HepG2 (cell line): Measurements from ENCODE around the gene NLRP12. TPM values are rescaled to one million over a fixed set of nuclear protein-coding genes. Genes with fewer than 3 reads are reported as not detected.

Experiments used
- ARHGAP35 ChIP-seq: sonication (generic); formaldehyde crosslinking; IDR thresholded peaks from 2 replicates; pipeline ENCODE4 v1.9.0; 2022; ENCODE audit warnings: mild to moderate bottlenecking, inconsistent platforms, moderate library complexity, missing genetic modification reagents, borderline replicate concordance
- ASH2L ChIP-seq: fragments of 300-600, 200-600 bp; sonication (generic); IDR thresholded peaks from 2 replicates; pipeline ENCODE4 v1.7.0; 2017; ENCODE audit warnings: low read depth, mild to moderate bottlenecking, moderate library complexity, mixed read lengths, low read length; ENCODE audit not compliant: insufficient read length
- CCDC6 ChIP-seq: sonication (generic); formaldehyde crosslinking; IDR thresholded peaks from 2 replicates; pipeline ENCODE4 v1.8.1; 2022; ENCODE audit warnings: mild to moderate bottlenecking, missing genetic modification reagents, moderate library complexity
- ETV5 ChIP-seq: IDR thresholded peaks from 2 replicates; pipeline ENCODE4 v1.6.1; 2018; ENCODE audit warnings: missing biosample characterization, missing genetic modification reagents, inconsistent platforms, borderline replicate concordance
- GFI1 ChIP-seq: sonication (generic); formaldehyde crosslinking; IDR thresholded peaks from 2 replicates; pipeline ENCODE4 v1.5.0; 2020; ENCODE audit warnings: missing genetic modification reagents, mild to moderate bottlenecking, borderline replicate concordance
- HDAC2 ChIP-seq: sonication (generic); formaldehyde crosslinking; IDR thresholded peaks from 2 replicates; pipeline ENCODE4 v1.4.0; 2020; ENCODE audit warnings: missing genetic modification reagents
- NFIC ChIP-seq: IDR thresholded peaks from 2 replicates; pipeline ENCODE4 v1.6.1; 2012; ENCODE audit warnings: mild to moderate bottlenecking, low read length, inconsistent platforms
- ZBTB3 ChIP-seq: sonication (generic); formaldehyde crosslinking; IDR thresholded peaks from 2 replicates; pipeline ENCODE4 v1.4.0; 2020; ENCODE audit warnings: low read depth, mild to moderate bottlenecking, moderate library complexity, missing genetic modification reagents, borderline replicate concordance
- ZNF350 ChIP-seq: sonication (generic); formaldehyde crosslinking; IDR thresholded peaks from 2 replicates; pipeline ENCODE4 v1.4.0; 2020; ENCODE audit warnings: mild to moderate bottlenecking, low read depth, missing genetic modification reagents, borderline replicate concordance
- ZNF749 ChIP-seq: sonication (generic); formaldehyde crosslinking; IDR thresholded peaks from 2 replicates; pipeline ENCODE4 v1.8.0; 2022; ENCODE audit warnings: mild to moderate bottlenecking, missing genetic modification reagents, moderate library complexity, borderline replicate concordance
- ZNF878 ChIP-seq: sonication (generic); formaldehyde crosslinking; IDR thresholded peaks from 2 replicates; pipeline ENCODE4 v1.8.1; 2023; ENCODE audit warnings: mild to moderate bottlenecking, missing genetic modification reagents, moderate library complexity
- polyA plus RNA-seq, 8 experiments: library from polyadenylated mRNA; depleted of rRNA in 3 of 8; stranded (reverse) in 7 of 8; unstranded in 1 of 8; fragments of >200 nt; fragmentation: Illumina TruSeq in 4 of 8; extraction: Trizol in 4 of 8; gene quantifications; 2 replicates each; pipeline versions ENCODE4 v1.2.1 to v1.2.3, GENCODE V29; 2011 to 2016; ENCODE audit warnings: low read depth in 4 of 8, missing spikeins in 1 of 8, mixed read lengths in 1 of 8; ENCODE audit not compliant: insufficient read depth in 1 of 8
- total RNA-seq, 5 experiments: library from RNA; depleted of rRNA; stranded (reverse); fragments of >200 nt; fragmentation: Illumina TruSeq; extraction: Trizol; gene quantifications; 2 replicates each; pipeline ENCODE4 v1.2.3, GENCODE V29; 2016; ENCODE audit warnings: low read depth in 1 of 5
- TF ChIP-seq, protein P1 (sequence below): sonication (generic); formaldehyde crosslinking; IDR thresholded peaks from 2 replicates; pipeline ENCODE4 v1.9.0; 2021; ENCODE audit warnings: missing genetic modification reagents, borderline replicate concordance
- TF ChIP-seq, protein P2 (sequence below): IDR thresholded peaks from 2 replicates; pipeline ENCODE4 v1.6.1; 2016; ENCODE audit warnings: low read depth, control low read depth
- TF ChIP-seq, protein P3 (sequence below): sonication (generic); formaldehyde crosslinking; IDR thresholded peaks from 2 replicates; pipeline ENCODE4 v1.5.0; 2020; ENCODE audit warnings: mild to moderate bottlenecking, missing genetic modification reagents, borderline replicate concordance
- TF ChIP-seq, protein P4 (sequence below): sonication (generic); formaldehyde crosslinking; IDR thresholded peaks from 2 replicates; pipeline ENCODE4 v1.4.0; 2020; ENCODE audit warnings: missing genetic modification reagents, borderline replicate concordance

The NLRP12 gene
- total and polyA plus RNA-seq, 2 of the 13 experiments (the other 11 are each of a cell fraction or from before 2014, with no cell fraction given) = 0.15 to 0.20 TPM

DNA sequence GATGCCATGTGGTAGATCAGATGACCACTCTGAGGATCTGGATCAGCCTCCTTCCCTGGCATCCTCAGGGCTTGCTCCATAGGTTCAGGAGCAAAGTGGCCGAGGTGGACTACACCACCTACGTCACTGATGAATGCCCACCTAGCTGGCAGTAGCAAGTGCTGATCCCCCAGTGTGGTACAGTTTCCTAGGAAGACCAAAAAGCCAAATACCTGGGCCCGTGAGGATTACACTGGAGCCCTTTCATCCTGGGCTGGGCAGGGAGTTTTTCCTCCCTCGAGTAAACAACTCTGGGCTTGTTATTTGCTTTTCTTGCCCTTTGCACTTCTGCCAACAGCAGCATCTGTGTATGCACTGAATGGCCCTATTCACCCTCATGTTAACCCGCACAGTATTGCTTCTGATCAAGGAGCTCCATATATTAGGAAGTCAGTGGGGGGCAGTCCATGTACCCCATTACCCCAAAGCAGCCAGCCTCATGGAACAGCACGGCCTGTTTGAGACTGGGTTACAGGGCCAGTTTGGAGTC is 40.3 kb upstream of the NLRP12 start (continued):
- TF ChIP-seq HDAC2 (CRISPR knock-in tag) = peak; percentile 94
- TF ChIP-seq ZNF878 (CRISPR knock-in tag) = peak; percentile 71; the same call in 1 of the 2 replicates
- peak; percentile 62; the same call in 1 of the 2 replicates for TF ChIP-seq CCDC6 (CRISPR knock-in tag)
- TF ChIP-seq, protein P1, sequence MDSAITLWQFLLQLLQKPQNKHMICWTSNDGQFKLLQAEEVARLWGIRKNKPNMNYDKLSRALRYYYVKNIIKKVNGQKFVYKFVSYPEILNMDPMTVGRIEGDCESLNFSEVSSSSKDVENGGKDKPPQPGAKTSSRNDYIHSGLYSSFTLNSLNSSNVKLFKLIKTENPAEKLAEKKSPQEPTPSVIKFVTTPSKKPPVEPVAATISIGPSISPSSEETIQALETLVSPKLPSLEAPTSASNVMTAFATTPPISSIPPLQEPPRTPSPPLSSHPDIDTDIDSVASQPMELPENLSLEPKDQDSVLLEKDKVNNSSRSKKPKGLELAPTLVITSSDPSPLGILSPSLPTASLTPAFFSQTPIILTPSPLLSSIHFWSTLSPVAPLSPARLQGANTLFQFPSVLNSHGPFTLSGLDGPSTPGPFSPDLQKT (CRISPR knock-in tag) = no peak
- peak; percentile 85 for TF ChIP-seq NFIC
- TF ChIP-seq, protein P2, sequence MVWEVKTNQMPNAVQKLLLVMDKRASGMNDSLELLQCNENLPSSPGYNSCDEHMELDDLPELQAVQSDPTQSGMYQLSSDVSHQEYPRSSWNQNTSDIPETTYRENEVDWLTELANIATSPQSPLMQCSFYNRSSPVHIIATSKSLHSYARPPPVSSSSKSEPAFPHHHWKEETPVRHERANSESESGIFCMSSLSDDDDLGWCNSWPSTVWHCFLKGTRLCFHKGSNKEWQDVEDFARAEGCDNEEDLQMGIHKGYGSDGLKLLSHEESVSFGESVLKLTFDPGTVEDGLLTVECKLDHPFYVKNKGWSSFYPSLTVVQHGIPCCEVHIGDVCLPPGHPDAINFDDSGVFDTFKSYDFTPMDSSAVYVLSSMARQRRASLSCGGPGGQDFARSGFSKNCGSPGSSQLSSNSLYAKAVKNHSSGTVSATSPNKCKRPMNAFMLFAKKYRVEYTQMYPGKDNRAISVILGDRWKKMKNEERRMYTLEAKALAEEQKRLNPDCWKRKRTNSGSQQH = peak; percentile 73
- peak; percentile 77 for TF ChIP-seq ASH2L
- TF ChIP-seq ZNF350 (CRISPR knock-in tag) = peak; percentile 63
- peak; percentile 50; the same call in 1 of the 2 replicates for TF ChIP-seq ARHGAP35 (CRISPR knock-in tag)
- peak; percentile 63; the same call in 1 of the 2 replicates for TF ChIP-seq GFI1 (CRISPR knock-in tag)
- TF ChIP-seq, protein P3, sequence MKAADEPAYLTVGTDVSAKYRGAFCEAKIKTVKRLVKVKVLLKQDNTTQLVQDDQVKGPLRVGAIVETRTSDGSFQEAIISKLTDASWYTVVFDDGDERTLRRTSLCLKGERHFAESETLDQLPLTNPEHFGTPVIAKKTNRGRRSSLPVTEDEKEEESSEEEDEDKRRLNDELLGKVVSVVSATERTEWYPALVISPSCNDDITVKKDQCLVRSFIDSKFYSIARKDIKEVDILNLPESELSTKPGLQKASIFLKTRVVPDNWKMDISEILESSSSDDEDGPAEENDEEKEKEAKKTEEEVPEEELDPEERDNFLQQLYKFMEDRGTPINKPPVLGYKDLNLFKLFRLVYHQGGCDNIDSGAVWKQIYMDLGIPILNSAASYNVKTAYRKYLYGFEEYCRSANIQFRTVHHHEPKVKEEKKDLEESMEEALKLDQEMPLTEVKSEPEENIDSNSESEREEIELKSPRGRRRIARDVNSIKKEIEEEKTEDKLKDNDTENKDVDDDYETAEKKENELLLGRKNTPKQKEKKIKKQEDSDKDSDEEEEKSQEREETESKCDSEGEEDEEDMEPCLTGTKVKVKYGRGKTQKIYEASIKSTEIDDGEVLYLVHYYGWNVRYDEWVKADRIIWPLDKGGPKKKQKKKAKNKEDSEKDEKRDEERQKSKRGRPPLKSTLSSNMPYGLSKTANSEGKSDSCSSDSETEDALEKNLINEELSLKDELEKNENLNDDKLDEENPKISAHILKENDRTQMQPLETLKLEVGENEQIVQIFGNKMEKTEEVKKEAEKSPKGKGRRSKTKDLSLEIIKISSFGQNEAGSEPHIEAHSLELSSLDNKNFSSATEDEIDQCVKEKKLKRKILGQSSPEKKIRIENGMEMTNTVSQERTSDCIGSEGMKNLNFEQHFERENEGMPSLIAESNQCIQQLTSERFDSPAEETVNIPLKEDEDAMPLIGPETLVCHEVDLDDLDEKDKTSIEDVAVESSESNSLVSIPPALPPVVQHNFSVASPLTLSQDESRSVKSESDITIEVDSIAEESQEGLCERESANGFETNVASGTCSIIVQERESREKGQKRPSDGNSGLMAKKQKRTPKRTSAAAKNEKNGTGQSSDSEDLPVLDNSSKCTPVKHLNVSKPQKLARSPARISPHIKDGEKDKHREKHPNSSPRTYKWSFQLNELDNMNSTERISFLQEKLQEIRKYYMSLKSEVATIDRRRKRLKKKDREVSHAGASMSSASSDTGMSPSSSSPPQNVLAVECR = peak; percentile 58; the same call in 1 of the 2 replicates
- TF ChIP-seq ETV5 (CRISPR knock-in tag) = peak; percentile 85
- TF ChIP-seq ZBTB3 (CRISPR knock-in tag) = no peak
- TF ChIP-seq, protein P4, sequence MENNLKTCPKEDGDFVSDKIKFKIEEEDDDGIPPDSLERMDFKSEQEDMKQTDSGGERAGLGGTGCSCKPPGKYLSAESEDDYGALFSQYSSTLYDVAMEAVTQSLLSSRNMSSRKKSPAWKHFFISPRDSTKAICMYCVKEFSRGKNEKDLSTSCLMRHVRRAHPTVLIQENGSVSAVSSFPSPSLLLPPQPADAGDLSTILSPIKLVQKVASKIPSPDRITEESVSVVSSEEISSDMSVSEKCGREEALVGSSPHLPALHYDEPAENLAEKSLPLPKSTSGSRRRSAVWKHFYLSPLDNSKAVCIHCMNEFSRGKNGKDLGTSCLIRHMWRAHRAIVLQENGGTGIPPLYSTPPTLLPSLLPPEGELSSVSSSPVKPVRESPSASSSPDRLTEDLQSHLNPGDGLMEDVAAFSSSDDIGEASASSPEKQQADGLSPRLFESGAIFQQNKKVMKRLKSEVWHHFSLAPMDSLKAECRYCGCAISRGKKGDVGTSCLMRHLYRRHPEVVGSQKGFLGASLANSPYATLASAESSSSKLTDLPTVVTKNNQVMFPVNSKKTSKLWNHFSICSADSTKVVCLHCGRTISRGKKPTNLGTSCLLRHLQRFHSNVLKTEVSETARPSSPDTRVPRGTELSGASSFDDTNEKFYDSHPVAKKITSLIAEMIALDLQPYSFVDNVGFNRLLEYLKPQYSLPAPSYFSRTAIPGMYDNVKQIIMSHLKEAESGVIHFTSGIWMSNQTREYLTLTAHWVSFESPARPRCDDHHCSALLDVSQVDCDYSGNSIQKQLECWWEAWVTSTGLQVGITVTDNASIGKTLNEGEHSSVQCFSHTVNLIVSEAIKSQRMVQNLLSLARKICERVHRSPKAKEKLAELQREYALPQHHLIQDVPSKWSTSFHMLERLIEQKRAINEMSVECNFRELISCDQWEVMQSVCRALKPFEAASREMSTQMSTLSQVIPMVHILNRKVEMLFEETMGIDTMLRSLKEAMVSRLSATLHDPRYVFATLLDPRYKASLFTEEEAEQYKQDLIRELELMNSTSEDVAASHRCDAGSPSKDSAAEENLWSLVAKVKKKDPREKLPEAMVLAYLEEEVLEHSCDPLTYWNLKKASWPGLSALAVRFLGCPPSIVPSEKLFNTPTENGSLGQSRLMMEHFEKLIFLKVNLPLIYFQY (CRISPR knock-in tag) = peak; percentile 88
- 0 out of 2 replicates have a peak, but pooled peaks have one; percentile 41 for TF ChIP-seq ZNF749 (CRISPR knock-in tag)
